GM15510 (cell line): ENCODE data around the gene CTDSPL2.

Experiments
- POLR2A ChIP-seq: IDR thresholded peaks from 3 replicates; pipeline ENCODE4 v1.6.1; 2011; ENCODE audit warnings: borderline replicate concordance; ENCODE audit not compliant: insufficient read length; ENCODE audit errors: extremely low read depth

CTDSPL2 gene

GRCh38 chr15:44565387-44566154, 138.1 kb downstream of the CTDSPL2 start:
- no peak for TF ChIP-seq POLR2A

- no peak for TF ChIP-seq POLR2A
Observed at GRCh38 chr15:44566155-44566540, 138.7 kb downstream of the CTDSPL2 start.

- TF ChIP-seq POLR2A: no peak
Observed at GRCh38 chr15:44568338-44568737, 140.9 kb downstream of the CTDSPL2 start.

GRCh38 chr15:44569316-44569715, 141.9 kb downstream of the CTDSPL2 start:
- TF ChIP-seq POLR2A: no peak

GRCh38 chr15:44570361-44570760, 142.9 kb downstream of the CTDSPL2 start:
- TF ChIP-seq POLR2A: no peak

- TF ChIP-seq POLR2A: no peak
Observed at GRCh38 chr15:44573386-44573785, 146.0 kb downstream of the CTDSPL2 start.

- TF ChIP-seq POLR2A: no peak
Observed at GRCh38 chr15:44574734-44575133, 147.3 kb downstream of the CTDSPL2 start.
